Glomerular visceral epithelial cell (primary cell): ENCODE measurements around the gene EGFR.
A peak's percentile ranks its signal among the peaks of the same experiment; 100 is the strongest.

Experiments
- DNase-seq: peaks from one replicate; pipeline ENCODE4 v3.0.0-alpha.2; 2016; ENCODE audit errors: extremely low spot score

EGFR gene

DNA sequence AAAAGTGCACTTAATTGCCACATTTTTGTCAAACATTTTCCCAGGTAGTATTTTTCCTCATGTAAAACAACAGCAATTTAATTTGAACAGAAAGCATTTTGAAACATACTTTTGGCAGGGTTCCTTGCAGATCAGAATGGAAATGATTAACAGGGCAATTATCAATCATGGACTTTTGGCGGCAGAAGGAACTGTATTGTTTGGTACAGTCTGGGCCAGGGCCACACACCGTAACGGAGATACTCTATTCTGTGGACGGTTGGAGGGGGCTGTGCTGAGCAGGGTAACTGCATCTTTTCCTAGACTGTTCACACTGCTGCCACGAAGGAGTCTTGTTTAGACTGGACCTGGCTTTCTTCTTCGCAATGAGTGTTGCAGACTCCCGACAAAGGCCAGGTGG is 62.3 kb downstream of the EGFR start:
- peak; percentile 51 for DNase-seq

DNA sequence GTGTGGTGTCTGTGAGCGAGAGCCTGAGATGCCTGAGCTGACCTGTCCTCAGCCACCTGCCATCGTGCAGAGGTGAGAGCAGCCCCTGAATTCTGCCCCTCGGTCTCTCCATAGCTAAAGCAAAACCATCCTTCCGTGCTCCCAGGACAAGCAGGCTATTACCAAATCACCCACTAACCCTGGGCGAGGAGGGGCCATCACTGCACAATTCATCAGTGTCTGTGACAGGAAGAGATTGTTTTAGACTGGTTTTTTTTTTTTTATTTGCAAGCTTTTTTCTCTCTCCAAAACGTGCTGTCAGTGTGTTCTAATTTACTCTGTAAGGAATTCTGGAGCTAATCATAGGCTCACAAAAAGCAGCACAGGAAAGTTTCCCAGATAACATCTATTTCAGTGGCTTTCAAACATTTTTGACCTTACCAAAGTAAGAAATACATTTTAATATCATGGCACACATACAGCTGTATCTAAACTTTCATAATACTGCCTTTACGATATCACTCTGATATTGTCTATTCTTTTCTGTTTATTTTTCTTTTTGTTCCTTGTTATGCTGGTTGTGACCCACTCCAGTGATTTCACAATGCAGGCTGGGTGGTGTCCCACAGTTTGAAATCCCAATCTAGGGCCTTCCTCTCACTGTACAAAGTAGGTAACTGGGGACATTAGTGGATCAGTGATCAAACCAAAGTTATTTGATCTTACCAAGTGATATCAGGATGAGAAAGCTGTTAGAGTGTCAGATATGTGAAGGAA is 62.8 kb downstream of the EGFR start:
- DNase-seq, result no peak

GRCh38 chr7:55082228-55082603 is 63.4 kb downstream of the EGFR start:
- no peak for DNase-seq

DNA sequence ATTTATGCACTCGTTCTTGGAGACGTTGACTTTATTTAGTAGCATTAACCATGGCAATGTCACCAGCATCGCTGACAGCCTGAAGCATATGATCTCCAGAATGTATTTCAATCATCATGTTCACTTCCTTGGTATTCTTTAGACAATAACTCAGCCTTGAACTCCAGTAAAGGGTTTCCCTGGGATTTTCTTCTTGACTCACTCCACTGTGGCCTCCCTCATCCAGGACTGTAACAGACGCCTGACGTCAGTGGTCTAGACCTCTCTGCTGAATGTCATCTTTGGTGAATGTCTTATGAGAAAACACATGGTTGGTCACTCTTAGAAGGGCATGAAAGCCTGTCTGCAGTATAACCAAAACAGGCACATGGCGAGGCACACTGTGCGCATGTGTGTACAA is 64.4 kb downstream of the EGFR start:
- DNase-seq, result peak; percentile 58

- DNase-seq, result no peak
Measured at GRCh38 chr7:55084307-55084706, 65.5 kb downstream of the EGFR start.

DNA sequence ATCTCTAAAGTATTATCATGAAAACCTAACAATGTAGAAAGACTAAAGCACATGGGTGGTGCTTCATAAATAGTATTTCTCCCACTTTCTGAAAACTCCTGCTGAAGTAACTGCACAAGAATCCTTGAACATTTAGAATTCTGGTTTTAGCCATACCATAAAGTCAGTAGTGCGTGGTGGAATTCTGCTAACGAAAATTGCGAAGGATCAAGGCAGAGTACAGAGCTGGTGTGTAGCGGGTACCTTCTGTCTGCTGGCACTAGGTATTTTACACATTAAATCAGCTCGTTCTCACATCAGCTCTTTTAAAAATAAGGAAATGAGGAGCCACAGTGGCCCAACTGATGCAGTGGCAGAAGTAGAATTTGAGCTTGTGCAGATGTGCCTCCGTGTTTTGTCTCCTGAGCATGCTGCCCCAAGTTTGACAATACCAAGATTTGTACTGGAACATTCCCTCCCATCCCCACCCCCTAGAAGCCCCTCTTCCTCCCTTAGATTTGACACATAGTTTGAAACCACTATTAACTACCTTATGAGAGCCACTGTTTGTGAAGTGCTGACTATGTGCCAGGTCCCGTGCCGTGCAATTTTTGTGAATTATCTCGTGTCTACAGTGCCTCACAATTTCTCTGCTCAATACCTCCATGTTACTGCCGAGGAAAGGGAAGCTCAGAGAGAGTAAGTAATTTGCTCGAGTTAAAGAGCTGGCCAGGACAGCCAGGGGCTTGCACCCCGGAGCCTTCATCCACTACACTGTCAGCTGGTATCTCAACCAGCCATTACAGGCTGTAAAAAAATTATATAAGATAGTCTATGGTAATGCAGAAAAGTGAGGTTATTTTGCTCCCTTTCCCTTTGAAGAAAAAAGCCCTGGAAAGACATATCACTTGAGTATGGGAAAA is 66.9 kb downstream of the EGFR start:
- peak; percentile 80 for DNase-seq

- DNase-seq, result peak; percentile 94
Measured at GRCh38 chr7:55086413-55087201, 67.8 kb downstream of the EGFR start.

GRCh38 chr7:55087521-55087961 is 68.7 kb downstream of the EGFR start:
- peak; percentile 64 for DNase-seq

- DNase-seq, result no peak
Measured at GRCh38 chr7:55088107-55088506, 69.3 kb downstream of the EGFR start.

DNA sequence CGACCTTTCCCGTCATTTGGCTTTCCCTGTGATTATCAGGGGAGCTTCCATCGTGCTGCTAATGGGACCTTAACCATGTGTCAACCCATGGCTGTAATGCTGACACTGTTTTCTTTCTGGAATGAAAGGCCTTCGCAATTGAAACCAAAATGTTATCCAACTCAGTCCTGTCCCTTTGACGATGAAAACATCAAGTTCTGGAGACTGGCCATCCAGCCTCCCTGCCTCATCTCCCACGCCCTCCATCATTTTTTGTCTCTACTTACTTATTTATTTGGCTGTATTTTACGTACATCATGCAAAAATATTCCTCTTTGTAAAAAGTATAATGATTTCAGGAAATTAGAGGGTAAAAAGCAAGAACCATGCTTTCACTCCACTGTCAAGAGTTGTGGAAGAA is 69.8 kb downstream of the EGFR start:
- no peak for DNase-seq

DNA sequence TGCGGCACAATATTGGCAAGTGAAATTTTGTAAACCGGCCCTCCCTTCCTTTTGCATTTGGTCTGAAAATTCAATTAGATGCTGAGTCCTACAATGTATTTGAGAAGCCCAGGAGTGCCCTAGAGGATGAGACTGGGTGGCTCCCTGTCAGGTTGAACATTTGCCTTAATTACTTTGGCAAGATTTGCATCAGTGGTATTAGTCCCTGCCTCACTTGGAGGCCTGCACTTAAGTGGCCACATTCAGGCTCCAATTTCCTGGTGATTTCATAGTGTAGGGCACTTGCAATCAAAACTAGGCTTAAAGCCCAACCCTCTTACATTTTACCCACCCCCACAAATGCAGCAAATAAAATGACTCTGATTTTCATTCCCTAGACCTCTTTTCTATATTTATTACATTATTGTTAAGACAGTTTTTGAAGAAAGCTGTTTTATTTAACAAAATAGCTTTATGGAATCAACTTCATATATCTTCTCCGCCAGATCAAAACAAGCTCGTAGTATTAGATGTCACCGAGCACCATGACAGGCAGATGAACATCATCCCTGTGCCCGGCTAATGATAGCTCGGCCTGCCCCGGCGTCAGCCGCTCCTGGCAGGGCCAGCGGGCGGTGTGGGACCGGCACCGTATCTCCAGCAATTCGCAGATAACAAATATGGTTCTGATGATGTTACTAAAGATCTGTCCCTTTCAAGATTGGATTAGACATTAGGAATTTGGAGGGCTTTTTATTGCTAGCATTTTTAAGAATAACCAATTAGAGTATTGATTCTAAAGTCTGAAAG is 73.6 kb downstream of the EGFR start:
- DNase-seq, result no peak

- no peak for DNase-seq
Measured at GRCh38 chr7:55092975-55093373, 74.2 kb downstream of the EGFR start.

GRCh38 chr7:55093674-55094073 is 74.9 kb downstream of the EGFR start:
- no peak for DNase-seq

DNA sequence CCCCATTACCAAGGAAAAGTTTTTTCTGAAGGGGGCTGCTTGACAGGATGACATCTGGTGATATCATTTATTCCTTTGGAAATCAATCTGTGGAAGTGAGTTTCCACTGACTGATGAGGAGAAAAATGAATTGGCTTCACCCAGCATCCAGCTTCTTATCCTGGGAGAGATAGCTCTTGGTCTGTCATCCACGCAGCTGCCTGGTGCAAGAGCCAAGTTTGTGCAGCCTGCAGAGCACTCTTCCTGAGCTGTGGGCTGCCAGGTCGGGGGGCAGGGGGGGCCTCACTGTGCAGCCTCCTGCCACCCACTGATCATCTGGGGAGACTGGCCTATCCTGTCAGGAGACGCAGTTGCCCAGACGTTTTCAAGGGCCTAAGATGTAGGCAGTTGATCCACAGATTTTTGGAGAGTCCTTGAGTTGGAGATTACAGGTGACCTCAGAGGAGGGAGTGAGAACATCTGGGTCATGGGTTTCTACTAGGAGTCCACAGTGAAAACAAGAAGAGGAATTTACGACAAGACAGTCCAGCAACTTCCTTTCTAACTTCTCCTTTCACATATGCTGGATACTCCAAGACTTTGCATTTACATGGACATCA is 75.4 kb downstream of the EGFR start:
- no peak for DNase-seq

- DNase-seq, result no peak
Measured at GRCh38 chr7:55095672-55096071, 76.9 kb downstream of the EGFR start.

DNA sequence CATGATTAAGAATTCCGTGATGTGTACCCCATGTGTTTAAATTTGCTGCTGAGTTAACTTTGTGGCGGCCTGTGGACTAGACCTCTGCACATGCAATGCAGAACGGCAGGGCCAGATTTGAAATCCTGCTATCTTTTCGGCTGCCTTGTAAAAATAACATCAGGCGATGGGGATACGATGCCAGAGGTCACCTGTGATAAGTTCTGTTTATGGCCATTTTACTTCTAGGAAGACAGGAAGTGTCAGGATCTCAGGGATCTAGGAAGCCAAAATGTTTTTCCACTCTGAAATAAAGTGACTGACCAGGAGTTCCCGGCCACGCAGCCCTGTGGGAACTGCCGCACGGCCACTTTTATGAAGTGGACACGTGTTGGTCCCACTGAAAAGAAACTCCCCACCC is 77.5 kb downstream of the EGFR start:
- no peak for DNase-seq

GRCh38 chr7:55097100-55097499 is 78.3 kb downstream of the EGFR start:
- no peak for DNase-seq

DNA sequence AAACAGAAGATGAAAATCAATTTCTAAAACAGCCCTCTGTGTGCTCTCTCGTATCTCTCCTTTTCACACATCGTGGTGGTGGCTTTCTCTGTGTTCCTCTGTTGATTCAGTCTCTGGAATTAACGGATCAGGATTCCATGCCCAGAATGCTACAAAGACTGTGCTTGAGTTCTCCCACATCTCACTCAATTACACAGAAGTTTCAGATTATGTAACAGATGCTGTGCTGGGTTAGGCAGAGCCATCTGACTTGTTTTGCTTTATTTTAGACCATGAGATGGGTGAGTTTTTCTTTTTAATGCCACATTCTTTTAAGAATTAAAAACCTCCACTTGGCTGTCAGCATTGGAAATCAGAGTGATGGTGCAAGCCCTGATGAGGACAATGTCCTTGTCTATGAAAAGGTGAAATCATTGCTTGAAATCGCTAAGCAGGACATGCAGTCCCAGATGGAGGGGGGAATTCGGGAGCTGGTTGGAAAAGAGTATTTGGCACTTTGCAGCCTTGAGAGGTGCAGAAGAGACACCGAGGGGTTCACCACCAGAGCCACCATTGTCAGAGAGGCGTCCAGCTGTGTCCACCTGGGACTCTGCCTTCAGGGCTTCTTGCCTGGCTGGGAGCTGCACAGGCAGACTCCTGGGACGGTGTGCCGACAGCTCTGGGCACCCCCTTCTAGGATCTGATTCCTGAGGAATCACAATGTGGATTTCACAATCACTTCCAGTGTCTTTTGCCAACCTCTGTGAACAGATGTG is 80.4 kb downstream of the EGFR start:
- no peak for DNase-seq

DNA sequence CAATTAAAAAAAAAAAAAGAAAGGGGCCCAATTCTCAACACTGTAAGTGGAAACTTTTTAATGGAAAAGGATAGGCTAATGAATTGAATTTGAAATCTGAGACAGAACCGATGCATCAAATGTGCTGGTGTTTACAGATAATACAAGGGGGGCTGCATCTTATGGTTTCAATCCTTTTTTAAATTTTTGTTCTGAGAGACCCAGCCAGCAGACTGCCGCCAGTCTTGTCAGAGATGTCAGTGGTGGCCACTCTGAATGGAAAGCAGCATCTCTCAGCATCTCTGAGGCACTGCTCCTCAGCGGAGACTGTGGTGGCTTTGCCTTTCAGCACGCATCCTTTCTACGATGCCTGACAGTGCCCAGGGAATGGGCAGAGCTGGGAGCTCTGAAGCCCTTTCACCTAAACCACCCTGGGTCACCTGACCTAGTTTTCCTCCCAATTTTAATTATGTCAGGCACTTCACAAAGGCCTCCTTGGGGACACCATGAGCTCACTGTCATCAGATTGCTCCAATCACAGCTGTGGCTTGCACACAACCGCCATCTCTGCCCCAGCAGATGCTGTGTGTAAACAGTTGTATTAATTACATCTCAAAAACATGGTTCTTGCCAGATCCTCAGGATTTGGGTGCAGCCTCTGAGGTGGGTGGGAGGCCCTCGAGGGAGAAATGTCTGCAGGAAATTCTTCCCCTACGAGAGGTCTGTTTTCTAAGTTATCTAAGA is 81.2 kb downstream of the EGFR start:
- DNase-seq, result no peak
